Measurements from ENCODE around the gene PLD3. TPM values are rescaled to one million over a fixed set of nuclear protein-coding genes. Genes with fewer than 3 reads are reported as not detected.

The PLD3 gene
- total RNA-seq, 3 donors from 2014 or later, result 120 to 158 (median 120) TPM

DNA sequence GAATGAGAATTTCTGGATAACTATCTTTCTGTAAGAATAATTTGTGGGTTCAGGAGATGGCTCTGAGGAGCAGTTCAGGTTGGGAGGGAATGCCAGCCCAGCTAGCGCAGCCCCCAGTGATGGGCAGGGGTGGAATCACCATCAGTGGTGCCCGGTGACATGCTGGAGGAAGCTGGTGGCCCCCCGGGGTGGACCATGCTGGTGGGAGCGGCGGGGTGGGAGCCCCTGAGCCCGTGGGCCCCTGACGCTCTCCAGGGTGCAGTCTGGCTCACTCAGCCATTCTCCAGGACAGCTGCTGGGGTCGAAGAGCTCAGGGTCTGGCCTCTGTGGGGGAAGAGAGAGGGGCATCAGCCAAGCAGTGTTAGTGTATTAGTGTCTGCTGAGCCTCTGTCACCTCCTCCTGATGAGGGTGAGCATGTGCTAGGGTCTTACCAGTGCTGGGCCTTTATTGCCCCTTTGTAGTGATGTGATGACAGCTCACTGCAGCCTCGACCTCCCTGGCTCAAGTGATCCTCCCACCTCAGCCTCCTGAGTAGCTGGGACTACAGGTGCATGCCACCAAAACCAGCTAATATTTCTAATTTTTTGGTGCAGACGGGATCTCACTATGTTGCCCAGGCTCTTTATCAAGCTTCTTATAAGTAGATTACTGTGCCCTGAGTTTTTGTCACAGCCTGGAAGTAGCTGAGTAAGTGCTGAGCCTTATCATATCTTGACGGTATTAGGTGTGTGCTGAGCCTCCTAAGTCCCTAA, 31.1 kb downstream of the PLD3 start:
- TF ChIP-seq, protein P1, sequence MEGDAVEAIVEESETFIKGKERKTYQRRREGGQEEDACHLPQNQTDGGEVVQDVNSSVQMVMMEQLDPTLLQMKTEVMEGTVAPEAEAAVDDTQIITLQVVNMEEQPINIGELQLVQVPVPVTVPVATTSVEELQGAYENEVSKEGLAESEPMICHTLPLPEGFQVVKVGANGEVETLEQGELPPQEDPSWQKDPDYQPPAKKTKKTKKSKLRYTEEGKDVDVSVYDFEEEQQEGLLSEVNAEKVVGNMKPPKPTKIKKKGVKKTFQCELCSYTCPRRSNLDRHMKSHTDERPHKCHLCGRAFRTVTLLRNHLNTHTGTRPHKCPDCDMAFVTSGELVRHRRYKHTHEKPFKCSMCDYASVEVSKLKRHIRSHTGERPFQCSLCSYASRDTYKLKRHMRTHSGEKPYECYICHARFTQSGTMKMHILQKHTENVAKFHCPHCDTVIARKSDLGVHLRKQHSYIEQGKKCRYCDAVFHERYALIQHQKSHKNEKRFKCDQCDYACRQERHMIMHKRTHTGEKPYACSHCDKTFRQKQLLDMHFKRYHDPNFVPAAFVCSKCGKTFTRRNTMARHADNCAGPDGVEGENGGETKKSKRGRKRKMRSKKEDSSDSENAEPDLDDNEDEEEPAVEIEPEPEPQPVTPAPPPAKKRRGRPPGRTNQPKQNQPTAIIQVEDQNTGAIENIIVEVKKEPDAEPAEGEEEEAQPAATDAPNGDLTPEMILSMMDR (IDR thresholded peaks at IDR 0.05), result no peak
- DNase-seq (no peak), ATAC-seq (peak; percentile 13)
- no peaks in the 10 kb centered on the region for H3K9me3 ChIP-seq
- intact Hi-C loops (cut with DNase I, micrococcal nuclease), result no loop called here
- H3K36me3 ChIP-seq (ENCODE audit: low read depth), result no peaks in the 10 kb centered on the region
- no peak overlapping the region for H3K4me3 ChIP-seq
- no peaks in the 10 kb centered on the region for H3K4me1 ChIP-seq (ENCODE audit: low read depth)

- Histone ChIP-seq H3K9me3 (no peaks in the 10 kb centered on the region), H3K36me3 (ENCODE audit: low read depth) (no peaks in the 10 kb centered on the region), H3K4me3 (no peak overlapping the region), H3K4me1 (ENCODE audit: low read depth) (no peaks in the 10 kb centered on the region)
- intact Hi-C loops (cut with DNase I, micrococcal nuclease), result no loop called here
- no peak for DNase-seq
- no peak for ATAC-seq
- TF ChIP-seq, protein P1 (IDR thresholded peaks at IDR 0.05), result no peak
These were observed 31.9 kb downstream of the PLD3 start for GRCh38 chr19:40380199-40381037.

DNA sequence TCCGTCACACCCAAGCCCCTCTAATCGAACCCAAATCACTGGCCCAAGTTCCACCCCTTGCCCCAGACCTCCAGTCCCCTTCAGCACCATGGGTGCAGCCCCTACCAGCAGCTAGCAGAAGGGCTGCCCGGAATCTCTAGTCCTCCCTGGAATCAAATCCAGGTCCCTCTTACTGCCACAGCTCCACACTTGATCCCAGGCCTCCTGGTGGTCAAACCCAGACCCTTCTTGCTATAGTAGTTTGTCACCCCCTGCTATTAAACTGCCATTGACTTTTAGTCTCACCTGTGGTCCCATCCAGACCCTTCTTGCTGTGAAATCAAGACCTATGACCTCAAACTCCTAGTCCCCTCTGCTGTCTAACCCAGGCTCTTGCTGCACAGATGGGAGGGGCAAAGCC, 32.8 kb downstream of the PLD3 start:
- H3K9me3 ChIP-seq, result no peaks in the 10 kb centered on the region
- TF ChIP-seq, protein P1 (IDR thresholded peaks at IDR 0.05), result no peak

GRCh38 chr19:40383668-40384248, 35.3 kb downstream of the PLD3 start:
- no peaks in the 10 kb centered on the region for H3K4me1 ChIP-seq (ENCODE audit: low read depth)
- TF ChIP-seq, protein P1 (IDR thresholded peaks at IDR 0.05), result no peak
- H3K36me3 ChIP-seq (ENCODE audit: low read depth), result no peaks in the 10 kb centered on the region
- H3K9me3 ChIP-seq, result no peaks in the 10 kb centered on the region
- intact Hi-C loops (cut with DNase I, micrococcal nuclease), result no loop called here
- no peak for DNase-seq
- ATAC-seq, result no peak
- H3K4me3 ChIP-seq, result no peak overlapping the region

More for the DNA sequence above, 32.8 kb downstream of the PLD3 start:
- ATAC-seq (no peak), DNase-seq (no peak)
- H3K4me3 ChIP-seq, result no peak overlapping the region
- no peaks in the 10 kb centered on the region for H3K36me3 ChIP-seq (ENCODE audit: low read depth)
- H3K4me1 ChIP-seq (ENCODE audit: low read depth), result no peaks in the 10 kb centered on the region
- intact Hi-C loops (cut with DNase I, micrococcal nuclease), result no loop called here

GRCh38 chr19:40387155-40387554, 38.7 kb downstream of the PLD3 start:
- Histone ChIP-seq H3K4me1 (ENCODE audit: low read depth) (no peaks in the 10 kb centered on the region), H3K36me3 (ENCODE audit: low read depth) (no peaks in the 10 kb centered on the region), H3K9me3 (no peaks in the 10 kb centered on the region), H3K4me3 (no peak overlapping the region)
- intact Hi-C loops (cut with DNase I, micrococcal nuclease), result no loop called here
- ATAC-seq (no peak), DNase-seq (no peak)
- TF ChIP-seq, protein P1 (IDR thresholded peaks at IDR 0.05), result no peak
